HG03565 (cell line): ENCODE results near the gene SELP.

Source experiments
- ATAC-seq: cut with Tn5 transposase; IDR thresholded peaks from one replicate; pipeline ENCODE4 v1.9.1; 2021; ENCODE audit warnings: mild to moderate bottlenecking, moderate library complexity; ENCODE audit not compliant: unreplicated experiment

Gene SELP

GRCh38 chr1:169623132-169623926 lies 6.6 kb downstream of the SELP start:
- ATAC-seq = no peak

GRCh38 chr1:169620565-169620964 lies 9.4 kb downstream of the SELP start:
- ATAC-seq = no peak

- no peak for ATAC-seq
Measured at GRCh38 chr1:169618367-169618766, 11.6 kb downstream of the SELP start.

- ATAC-seq = no peak
Measured at GRCh38 chr1:169615803-169616202, 14.1 kb downstream of the SELP start.

GRCh38 chr1:169610858-169611257 lies 19.1 kb downstream of the SELP start:
- no peak for ATAC-seq

- no peak for ATAC-seq
Measured at GRCh38 chr1:169610108-169610507, 19.8 kb downstream of the SELP start.

GRCh38 chr1:169608226-169608625 lies 21.7 kb downstream of the SELP start:
- ATAC-seq = no peak

GRCh38 chr1:169604781-169605560 lies 25.0 kb downstream of the SELP start:
- ATAC-seq = no peak

GRCh38 chr1:169601096-169601881 lies 28.6 kb downstream of the SELP start:
- no peak for ATAC-seq

- ATAC-seq = no peak
Measured at GRCh38 chr1:169595764-169596711, 33.9 kb downstream of the SELP start.

- ATAC-seq = peak; percentile 76
Measured at GRCh38 chr1:169594391-169594790, 35.5 kb downstream of the SELP start.

GRCh38 chr1:169590932-169591331 lies 39.0 kb downstream of the SELP start:
- no peak for ATAC-seq

GRCh38 chr1:169588785-169589485 lies 41.0 kb downstream of the SELP start:
- no peak for ATAC-seq

- no peak for ATAC-seq
Measured at GRCh38 chr1:169588112-169588511, 41.8 kb downstream of the SELP start.

GRCh38 chr1:169586395-169587255 lies 43.3 kb downstream of the SELP start, which contains the start of gene F5:
F5 (minus strand) TSS chr1:169586481; CDS start chr1:169586386, 95 bp downstream.
- peak; percentile 81 for ATAC-seq

GRCh38 chr1:169586067-169586394 lies 43.9 kb downstream of the SELP start:
- ATAC-seq = no peak

- no peak for ATAC-seq
Measured at GRCh38 chr1:169585181-169585580, 44.7 kb downstream of the SELP start.

GRCh38 chr1:169584483-169585144 lies 45.3 kb downstream of the SELP start:
- ATAC-seq = no peak
